HS-27A (cell line): ENCODE measurements around the gene CYLC1.

Source experiments
- DNase-seq: peaks from one replicate; pipeline ENCODE4 v3.0.0-alpha.2; 2012; ENCODE audit warnings: low read depth, missing footprints

CYLC1 gene, protein sequence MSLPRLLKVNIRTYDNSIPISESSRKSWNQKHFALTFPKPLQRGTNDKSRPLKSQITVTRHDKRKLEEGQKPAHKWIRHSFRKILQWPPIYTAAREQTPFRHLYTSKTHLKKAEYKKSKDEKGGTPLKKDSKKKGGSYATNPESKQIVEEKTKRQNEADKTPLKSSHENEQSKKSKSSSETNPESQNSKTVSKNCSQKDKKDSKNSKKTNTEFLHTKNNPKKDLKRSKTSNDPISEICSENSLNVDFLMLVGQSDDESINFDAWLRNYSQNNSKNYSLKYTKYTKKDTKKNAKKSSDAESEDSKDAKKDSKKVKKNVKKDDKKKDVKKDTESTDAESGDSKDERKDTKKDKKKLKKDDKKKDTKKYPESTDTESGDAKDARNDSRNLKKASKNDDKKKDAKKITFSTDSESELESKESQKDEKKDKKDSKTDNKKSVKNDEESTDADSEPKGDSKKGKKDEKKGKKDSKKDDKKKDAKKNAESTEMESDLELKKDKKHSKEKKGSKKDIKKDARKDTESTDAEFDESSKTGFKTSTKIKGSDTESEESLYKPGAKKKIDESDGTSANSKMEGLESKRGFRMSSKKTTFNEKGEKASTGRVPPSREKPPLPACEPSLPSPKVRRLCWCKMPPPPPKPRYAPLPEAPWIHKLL

DNA sequence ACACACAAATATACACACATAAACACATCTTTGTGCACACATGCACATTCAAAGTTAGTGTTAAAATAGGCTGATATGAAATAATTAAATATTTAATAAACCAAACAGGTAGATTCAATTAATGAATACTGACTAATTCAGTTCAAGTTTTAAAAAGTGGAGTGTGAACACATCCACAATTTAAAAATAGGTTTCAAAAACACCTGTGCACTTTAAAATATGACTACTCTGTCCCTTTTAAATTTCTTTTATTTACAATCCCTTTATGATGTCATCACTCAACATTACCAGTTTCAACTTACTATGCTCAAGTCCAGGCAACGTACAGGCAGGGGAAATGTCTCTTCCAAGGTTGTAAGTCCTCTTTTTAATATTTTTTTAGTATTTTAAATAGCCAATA lies at the start of gene CYLC1:
Gene CYLC1, plus strand, starts transcription at position 301 of the 400 bp plus-strand sequence. Its CDS starts 37 bp downstream, at position 338.
- no peak for DNase-seq

DNA sequence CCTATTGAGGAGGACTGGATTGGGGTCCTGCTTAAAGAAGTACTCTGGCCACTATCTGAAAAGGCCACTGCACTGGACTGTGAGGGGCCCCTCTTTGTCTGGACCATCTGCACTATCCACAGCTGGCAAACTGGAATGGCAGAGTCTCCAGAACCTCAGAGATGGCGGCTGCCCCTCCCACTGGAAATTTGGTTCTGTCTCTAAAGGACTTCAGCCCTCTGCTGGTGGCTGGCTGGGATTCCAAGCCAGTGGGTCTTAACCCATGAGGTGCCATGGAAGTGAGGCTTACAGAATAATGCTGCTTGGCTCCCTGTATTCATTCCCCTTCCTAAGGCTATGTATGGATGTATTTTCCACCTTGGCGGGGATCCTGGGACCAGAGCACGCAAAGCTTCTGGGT lies 41.6 kb upstream of the CYLC1 start:
- no peak for DNase-seq

DNA sequence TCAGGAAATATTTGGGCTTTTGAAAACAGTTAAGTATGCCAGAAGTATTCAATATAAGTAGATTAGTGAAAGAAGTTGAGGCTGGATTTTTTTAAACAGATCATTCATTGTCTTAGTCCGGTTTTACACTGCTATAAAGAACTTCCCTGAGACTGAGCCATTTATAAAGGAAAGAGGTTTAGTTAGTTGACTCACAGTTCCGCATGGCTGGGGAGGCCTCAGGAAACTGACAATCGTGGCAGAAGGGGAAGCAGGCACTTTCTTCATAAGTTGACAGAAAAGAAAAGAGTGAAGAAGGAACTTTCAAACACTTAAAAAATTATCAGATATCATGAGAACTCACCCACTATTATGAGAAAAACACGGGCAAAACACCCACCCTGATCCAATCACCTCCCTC lies 31.1 kb upstream of the CYLC1 start:
- no peak for DNase-seq

DNA sequence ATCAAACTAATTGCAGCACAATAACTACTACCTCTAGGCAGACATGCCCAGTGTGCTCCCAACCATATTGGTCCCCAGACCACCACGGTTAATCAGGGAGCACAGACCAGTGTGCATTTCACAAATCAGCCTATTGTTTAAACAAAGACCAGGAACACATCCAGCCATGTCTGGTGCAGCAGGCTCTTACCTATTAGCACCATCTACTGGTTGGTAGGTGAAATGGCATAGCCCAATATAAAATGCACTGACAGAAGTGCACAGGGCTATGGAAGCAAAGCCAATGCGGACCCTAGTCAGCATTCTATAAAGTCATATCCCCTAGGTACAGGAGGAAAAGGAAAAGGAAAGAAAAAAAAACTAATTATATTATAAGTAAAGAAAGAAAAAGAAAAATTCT lies 15.5 kb upstream of the CYLC1 start:
- DNase-seq: no peak

DNA sequence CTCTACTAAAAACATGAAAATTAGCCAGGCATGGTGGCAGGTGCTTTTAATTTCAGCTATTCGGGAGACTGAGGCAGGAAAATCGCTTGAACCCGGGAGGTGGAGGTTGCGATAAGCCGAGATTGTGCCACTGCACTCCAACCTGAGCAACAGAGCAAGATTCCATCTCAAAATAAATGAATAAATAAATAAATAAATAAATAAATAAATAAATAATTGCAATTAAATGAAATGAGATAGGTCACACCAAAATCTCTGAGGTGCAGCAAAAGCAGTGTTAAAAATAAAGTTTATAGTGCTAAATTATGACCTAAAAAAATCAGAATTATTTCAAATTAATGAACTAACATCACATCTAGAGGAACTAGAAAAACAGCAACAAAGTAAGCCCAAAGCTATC lies 13.6 kb upstream of the CYLC1 start:
- DNase-seq: no peak

DNA sequence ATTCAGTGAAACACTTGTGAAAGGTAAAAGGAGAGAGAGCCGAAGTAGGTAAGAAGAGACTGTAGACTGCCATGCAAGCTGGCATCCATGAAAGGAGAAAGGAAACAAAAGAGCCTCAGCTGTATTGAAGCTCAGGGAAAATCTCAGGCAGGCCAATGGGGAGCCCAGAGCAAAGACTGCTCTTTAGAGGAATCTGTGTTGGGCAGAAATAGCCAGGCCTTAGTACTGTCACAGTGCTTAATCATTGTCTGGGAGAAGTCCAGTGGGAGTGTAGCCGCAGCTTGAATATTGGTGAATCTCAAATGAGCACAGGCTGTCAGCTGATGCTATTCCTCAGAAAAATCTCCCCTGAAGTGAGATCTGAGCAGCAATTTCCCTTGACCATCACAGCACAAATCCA lies 27.6 kb downstream of the CYLC1 start:
- DNase-seq: no peak

DNA sequence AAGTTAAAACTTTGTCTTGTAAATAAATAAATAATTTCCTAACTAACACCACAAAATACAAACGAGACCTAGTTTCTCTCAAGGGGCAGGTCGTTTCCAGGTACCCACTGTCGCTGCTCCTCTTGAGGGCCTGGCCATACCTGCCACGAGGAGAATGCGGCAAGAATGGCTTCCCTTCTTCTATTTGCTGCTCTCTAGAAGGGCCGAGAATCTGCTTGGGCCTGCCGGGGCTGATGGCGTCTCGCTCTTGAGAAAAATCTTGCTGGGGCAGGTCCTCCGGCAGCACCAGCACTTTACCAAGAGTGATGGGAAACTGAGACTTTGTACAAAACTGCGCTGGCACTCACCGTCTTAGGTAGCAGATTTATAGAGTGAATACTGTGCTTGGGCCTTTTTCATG lies 31.5 kb downstream of the CYLC1 start:
- no peak for DNase-seq

DNA sequence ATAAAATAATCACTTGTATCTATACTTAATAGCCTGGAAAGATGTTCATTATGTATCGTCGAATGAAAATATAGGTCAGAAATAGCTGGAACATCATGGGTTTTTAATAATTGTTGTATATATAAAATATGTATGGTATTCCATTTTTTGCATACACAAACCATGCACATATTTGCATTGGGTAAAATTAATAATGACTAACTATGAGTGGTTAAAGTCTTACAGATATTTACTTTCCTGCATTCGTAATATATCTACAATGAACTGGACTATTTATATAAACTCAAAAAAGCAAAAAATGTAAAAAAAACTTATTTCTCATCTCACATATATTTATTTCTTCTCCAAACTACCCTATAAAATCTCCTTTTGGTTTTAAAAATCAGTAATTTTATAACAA lies 46.0 kb downstream of the CYLC1 start:
- no peak for DNase-seq

DNA sequence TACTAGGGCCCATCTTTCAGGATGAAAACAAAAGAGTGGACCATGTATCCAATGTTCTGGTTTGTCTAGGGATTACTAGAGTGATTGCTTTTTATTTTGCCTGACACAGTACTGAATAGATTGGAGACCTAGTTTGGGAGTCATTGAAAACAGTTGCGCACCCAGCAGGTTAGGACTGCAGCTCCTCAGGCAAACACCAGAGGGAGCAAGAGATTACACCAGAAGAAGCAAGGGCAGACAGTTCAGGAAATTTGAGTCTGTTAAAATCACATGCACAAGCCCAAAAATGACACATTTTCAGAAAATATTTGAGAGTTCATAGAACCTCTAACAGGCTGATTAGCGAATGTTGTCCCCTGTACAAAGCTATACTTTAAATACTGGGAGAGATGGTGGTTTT lies 55.6 kb downstream of the CYLC1 start:
- DNase-seq: no peak

DNA sequence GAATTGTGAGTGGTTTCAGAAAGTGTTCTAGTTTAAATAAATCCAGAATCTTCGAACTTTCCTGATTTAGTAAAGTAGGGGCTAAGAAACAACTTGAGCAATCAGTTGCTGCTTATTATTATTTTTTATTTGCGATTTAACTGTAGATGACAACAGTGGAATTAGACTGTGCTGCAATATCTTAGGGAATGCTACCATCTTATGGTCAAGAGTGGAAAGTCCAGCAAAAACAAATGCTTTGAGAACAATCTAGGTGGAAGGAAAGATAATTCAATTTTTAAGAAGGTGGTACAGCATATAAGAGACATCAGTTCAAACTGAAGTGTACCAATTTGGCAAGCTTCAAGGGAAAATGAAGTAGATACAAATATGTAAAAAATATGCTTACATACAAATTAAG lies 73.3 kb downstream of the CYLC1 start:
- DNase-seq: no peak
